ENCODE measurements around the gene LIPG.

- no peak for TF ChIP-seq CTCF (IDR thresholded peaks at IDR 0.05)
- no peak for TF ChIP-seq POLR2A (IDR thresholded peaks at IDR 0.05)
These were observed 84.0 kb downstream of the LIPG start for GRCh38 chr18:49645841-49646351.
